Measurements from ENCODE around the gene SLC44A1.

Gene SLC44A1

GRCh38 chr9:105251133-105251532, 6.7 kb downstream of the SLC44A1 start:
- TF ChIP-seq GABPA (IDR thresholded peaks at IDR 0.05; ENCODE audit: low read depth) (no peak), POLR2AphosphoS5 (IDR thresholded peaks at IDR 0.05; ENCODE audit: low read depth) (no peak), REST (IDR thresholded peaks at IDR 0.05; ENCODE audit: insufficient replicate concordance, low read depth) (no peak), CTCF (IDR thresholded peaks at IDR 0.05; ENCODE audit: insufficient read depth, low read length) (no peak), SPI1 (IDR thresholded peaks at IDR 0.05; ENCODE audit: borderline replicate concordance, low read depth) (no peak)
- DNase-seq (ENCODE audit: low read depth in 1 of 2, low spot score in 1 of 2): no peak
- H3K4me3 ChIP-seq (replicated peaks; ENCODE audit: insufficient read depth, low read length): no peak overlapping the region
- H3K27ac ChIP-seq (replicated peaks): no peak overlapping the region
- no peaks in the 10 kb centered on the region for H3K27me3 ChIP-seq (ENCODE audit: insufficient read depth, poor library complexity, severe bottlenecking)

- H3K4me3 ChIP-seq (replicated peaks; ENCODE audit: insufficient read depth, low read length): no peak overlapping the region
- no peak for DNase-seq (ENCODE audit: low read depth in 1 of 2, low spot score in 1 of 2)
- H3K27me3 ChIP-seq (ENCODE audit: insufficient read depth, poor library complexity, severe bottlenecking): no peaks in the 10 kb centered on the region
- no peak overlapping the region for H3K27ac ChIP-seq (replicated peaks)
- TF ChIP-seq GABPA (IDR thresholded peaks at IDR 0.05; ENCODE audit: low read depth) (no peak), CTCF (IDR thresholded peaks at IDR 0.05; ENCODE audit: insufficient read depth, low read length) (no peak), SPI1 (IDR thresholded peaks at IDR 0.05; ENCODE audit: borderline replicate concordance, low read depth) (no peak)
These were observed 7.4 kb downstream of the SLC44A1 start for GRCh38 chr9:105251733-105252404.

- H3K4me3 ChIP-seq (replicated peaks; ENCODE audit: insufficient read depth, low read length): no peak overlapping the region
- TF ChIP-seq POLR2AphosphoS5 (IDR thresholded peaks at IDR 0.05; ENCODE audit: low read depth): no peak
- no peak for TF ChIP-seq SPI1 (IDR thresholded peaks at IDR 0.05; ENCODE audit: borderline replicate concordance, low read depth)
- TF ChIP-seq REST (IDR thresholded peaks at IDR 0.05; ENCODE audit: insufficient replicate concordance, low read depth): no peak
- TF ChIP-seq GABPA (IDR thresholded peaks at IDR 0.05; ENCODE audit: low read depth): no peak
- no peak for TF ChIP-seq CTCF (IDR thresholded peaks at IDR 0.05; ENCODE audit: insufficient read depth, low read length)
- no peak for DNase-seq (ENCODE audit: low read depth in 1 of 2, low spot score in 1 of 2)
- no peak overlapping the region for H3K27ac ChIP-seq (replicated peaks)
- no peaks in the 10 kb centered on the region for H3K27me3 ChIP-seq (ENCODE audit: insufficient read depth, poor library complexity, severe bottlenecking)
These were observed 7.9 kb downstream of the SLC44A1 start for GRCh38 chr9:105252405-105252756.

- DNase-seq (ENCODE audit: low read depth in 1 of 2, low spot score in 1 of 2): no peak
- no peak overlapping the region for H3K4me3 ChIP-seq (replicated peaks; ENCODE audit: insufficient read depth, low read length)
- no peak overlapping the region for H3K27ac ChIP-seq (replicated peaks)
- no peak for TF ChIP-seq REST (IDR thresholded peaks at IDR 0.05; ENCODE audit: insufficient replicate concordance, low read depth)
- no peaks in the 10 kb centered on the region for H3K27me3 ChIP-seq (ENCODE audit: insufficient read depth, poor library complexity, severe bottlenecking)
These were observed 9.8 kb downstream of the SLC44A1 start for GRCh38 chr9:105254226-105254625.
